NCI-H1694 (cell line): ENCODE measurements around the gene COL6A1.

Experiments
- DNase-seq: peaks from one replicate; lab custom pipeline; 2025; lab: John Stamatoyannopoulos, UW

COL6A1 gene

GRCh38 chr21:45983649-45983965 lies 2.0 kb downstream of the COL6A1 start:
- DNase-seq, result no peak

GRCh38 chr21:45983981-45984551 lies 2.5 kb downstream of the COL6A1 start:
- no peak for DNase-seq

- DNase-seq, result no peak
These were observed 3.1 kb downstream of the COL6A1 start for GRCh38 chr21:45984584-45985095.

GRCh38 chr21:45985471-45986315 lies 4.1 kb downstream of the COL6A1 start:
- no peak for DNase-seq

- DNase-seq, result no peak
These were observed 4.9 kb downstream of the COL6A1 start for GRCh38 chr21:45986316-45987051.

- no peak for DNase-seq
These were observed 5.6 kb downstream of the COL6A1 start for GRCh38 chr21:45987121-45987711.

GRCh38 chr21:45988366-45989347 lies 7.1 kb downstream of the COL6A1 start:
- no peak for DNase-seq

GRCh38 chr21:45989355-45990048 lies 7.9 kb downstream of the COL6A1 start:
- DNase-seq, result no peak

- DNase-seq, result no peak
These were observed 8.6 kb downstream of the COL6A1 start for GRCh38 chr21:45990049-45990711.

- no peak for DNase-seq
These were observed 9.4 kb downstream of the COL6A1 start for GRCh38 chr21:45990741-45991605.

GRCh38 chr21:45991606-45992300 lies 10.2 kb downstream of the COL6A1 start:
- DNase-seq, result no peak

- DNase-seq, result no peak
These were observed 11.0 kb downstream of the COL6A1 start for GRCh38 chr21:45992301-45993209.

GRCh38 chr21:45993210-45994085 lies 11.9 kb downstream of the COL6A1 start:
- DNase-seq, result no peak

GRCh38 chr21:45994086-45994661 lies 12.6 kb downstream of the COL6A1 start:
- no peak for DNase-seq

GRCh38 chr21:45994759-45995685 lies 13.5 kb downstream of the COL6A1 start:
- DNase-seq, result no peak
